Breast epithelium (tissue), 3 donors: ENCODE data around the gene SCYGR6.

Source experiments
- CTCF ChIP-seq, 3 donors: fragments of 450-650 bp; IDR thresholded peaks; one replicate each; pipeline ENCODE4 v1.5.1; 2016 to 2017; ENCODE audit warnings: antibody characterized with exemption in 3 of 3, mild to moderate bottlenecking in 3 of 3, moderate library complexity in 3 of 3
- POLR2A ChIP-seq: fragments of 450-650 bp; IDR thresholded peaks from one replicate; pipeline ENCODE4 v1.6.1; 2016; ENCODE audit warnings: antibody characterized with exemption, mild to moderate bottlenecking, moderate library complexity
- POLR2AphosphoS5 ChIP-seq, 3 donors: sonication (generic); formaldehyde crosslinking; IDR thresholded peaks; one replicate each; pipeline ENCODE4 v1.6.1; 2017; ENCODE audit warnings: antibody characterized with exemption in 3 of 3

DNA sequence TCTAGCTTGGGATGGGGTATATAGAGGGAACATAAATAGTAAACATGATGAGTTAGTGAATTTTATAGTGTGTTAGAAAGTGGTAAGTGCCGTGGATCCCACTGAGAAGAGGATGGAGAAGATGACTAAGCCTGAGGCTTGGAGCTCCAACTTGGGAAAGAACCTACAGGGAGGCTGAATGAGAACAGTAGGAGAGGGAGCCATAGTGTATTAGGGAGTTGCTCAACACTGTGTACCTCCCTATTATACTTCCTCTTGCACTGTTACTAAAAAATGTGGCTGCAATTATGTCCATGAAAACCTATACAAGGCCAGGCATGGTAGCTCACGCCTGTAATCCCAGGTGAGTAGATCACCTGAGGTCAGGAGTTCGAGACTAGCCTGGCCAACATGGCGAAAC is 3.9 kb downstream of the SCYGR6 start:
- TF ChIP-seq CTCF (IDR thresholded peaks at IDR 0.05) (no peak), POLR2A (no peak), POLR2AphosphoS5 (IDR thresholded peaks at IDR 0.05) (no peak)
